Liver (tissue), 9 donors: Measurements from ENCODE around the gene PEAK1. TPM values are rescaled to one million over a fixed set of nuclear protein-coding genes. Genes with fewer than 3 reads are reported as not detected.

ENCODE experiments used
- DNase-seq: peaks from one replicate; pipeline ENCODE4 v3.0.0-alpha.2; 2017; ENCODE audit warnings: low spot score
- H3K27ac ChIP-seq, 2 donors: one replicate each; pipeline ENCODE4 v1.7.0; 2013; ENCODE audit warnings: inconsistent platforms in 2 of 2, low read length in 2 of 2, control low read depth in 1 of 2, low read depth in 1 of 2, mild to moderate bottlenecking in 1 of 2
- H3K27me3 ChIP-seq, 4 donors: one replicate each; pipeline versions ENCODE4 v1.6.1 to v1.7.0; 2013; ENCODE audit warnings: low read length in 3 of 4, inconsistent platforms in 1 of 4, mild to moderate bottlenecking in 1 of 4, moderate library complexity in 1 of 4; ENCODE audit not compliant: control insufficient read depth in 4 of 4, insufficient read depth in 4 of 4
- H3K36me3 ChIP-seq, 4 donors: one replicate each; pipeline versions ENCODE4 v1.6.1 to v1.7.0; 2013; ENCODE audit warnings: low read length in 3 of 4, mild to moderate bottlenecking in 3 of 4, low read depth in 1 of 4, moderate library complexity in 1 of 4; ENCODE audit not compliant: control insufficient read depth in 4 of 4, insufficient read depth in 3 of 4
- H3K4me1 ChIP-seq, 4 donors: one replicate each; pipeline versions ENCODE4 v1.6.1 to v1.7.0; 2013; ENCODE audit warnings: low read length in 3 of 4, mild to moderate bottlenecking in 3 of 4, moderate library complexity in 1 of 4; ENCODE audit not compliant: control insufficient read depth in 4 of 4, insufficient read depth in 4 of 4
- H3K4me3 ChIP-seq, 3 donors: one replicate each; pipeline versions ENCODE4 v1.6.1 to v1.7.0; 2013; ENCODE audit warnings: low read length in 3 of 3, control low read depth in 1 of 3, low read depth in 1 of 3, mild to moderate bottlenecking in 1 of 3
- H3K9ac ChIP-seq, 2 donors: one replicate each; pipeline ENCODE4 v1.7.0; 2013; ENCODE audit warnings: low read length in 2 of 2, mild to moderate bottlenecking in 2 of 2, moderate library complexity in 2 of 2, control low read depth in 1 of 2, low read depth in 1 of 2
- H3K9me3 ChIP-seq, 4 donors: one replicate each; pipeline versions ENCODE4 v1.6.1 to v1.7.0; 2013; ENCODE audit warnings: low read length in 3 of 4; ENCODE audit not compliant: control insufficient read depth in 4 of 4
- EGR1 ChIP-seq, 2 donors: IDR thresholded peaks; 2 replicates each; pipeline ENCODE4 v1.6.1; 2016 to 2018; ENCODE audit warnings: antibody characterized with exemption in 2 of 2, low read depth in 2 of 2
- FOXA2 ChIP-seq: IDR thresholded peaks from 2 replicates; pipeline ENCODE4 v1.6.1; 2016; ENCODE audit warnings: antibody characterized with exemption
- GABPA ChIP-seq, 2 donors: IDR thresholded peaks in 1 of 2; conservative IDR thresholded peaks in 1 of 2; 2 replicates each; pipeline ENCODE4 v1.6.1; 2016; ENCODE audit warnings: antibody characterized with exemption in 2 of 2, mild to moderate bottlenecking in 1 of 2, moderate library complexity in 1 of 2
- HNF4A ChIP-seq, 2 donors: conservative IDR thresholded peaks; 2 replicates each; pipeline ENCODE4 v1.6.1; 2016; ENCODE audit warnings: antibody characterized with exemption in 2 of 2, mild to moderate bottlenecking in 2 of 2
- HNF4G ChIP-seq: IDR thresholded peaks from 2 replicates; pipeline ENCODE4 v1.6.1; 2016; ENCODE audit warnings: antibody characterized with exemption
- JUND ChIP-seq, 2 donors: IDR thresholded peaks; 2 replicates each; pipeline ENCODE4 v1.6.1; 2016; ENCODE audit warnings: antibody characterized with exemption in 2 of 2
- RAD21 ChIP-seq, 2 donors: IDR thresholded peaks; 2 replicates each; pipeline ENCODE4 v1.6.1; 2016; ENCODE audit warnings: antibody characterized with exemption in 2 of 2, mild to moderate bottlenecking in 2 of 2
- RXRA ChIP-seq, 2 donors: IDR thresholded peaks; 2 replicates each; pipeline ENCODE4 v1.6.1; 2017 to 2018; ENCODE audit warnings: antibody characterized with exemption in 2 of 2, mild to moderate bottlenecking in 1 of 2
- SP1 ChIP-seq: IDR thresholded peaks from 2 replicates; pipeline ENCODE4 v1.6.1; 2018; ENCODE audit warnings: antibody characterized with exemption, mild to moderate bottlenecking
- TAF1 ChIP-seq: conservative IDR thresholded peaks from 2 replicates; pipeline ENCODE4 v1.6.1; 2016; ENCODE audit warnings: antibody characterized with exemption, mild to moderate bottlenecking
- YY1 ChIP-seq: IDR thresholded peaks from 2 replicates; pipeline ENCODE4 v1.6.1; 2016; ENCODE audit warnings: antibody characterized with exemption, mild to moderate bottlenecking
- WGBS: extraction: QIAGEN DNeasy Blood & Tissue Kit; methylation state at CpG from one replicate; pipeline ENCODE4 v1.1.7; 2013; 5-methylcytosine and 5-hydroxymethylcytosine counted together
- polyA plus RNA-seq, 2 donors: library from polyadenylated mRNA; stranded (reverse) in 1 of 2; unstranded in 1 of 2; fragments of 200-250 nt in 1 of 2; fragments of >200 nt in 1 of 2; fragmentation: Nextera tagmentation in 1 of 2; extraction: Ambion mirVana in 1 of 2; gene quantifications; one replicate each; pipeline versions ENCODE4 v1.2.1 to v1.2.3, GENCODE V29; 2013 to 2015
- total RNA-seq, 2 donors: library from RNA; depleted of rRNA; stranded (reverse); fragments of >200 nt; gene quantifications; one replicate each; pipeline ENCODE4 v1.2.3, GENCODE V29; 2014
- TF ChIP-seq, protein P1 (sequence below): IDR thresholded peaks from 2 replicates; pipeline ENCODE4 v1.6.1; 2016; ENCODE audit warnings: antibody characterized with exemption
- TF ChIP-seq, protein P2 (sequence below): IDR thresholded peaks from 2 replicates; pipeline ENCODE4 v1.6.1; 2016; ENCODE audit warnings: antibody characterized with exemption
- TF ChIP-seq, protein P3 (sequence below): IDR thresholded peaks from 2 replicates; pipeline ENCODE4 v1.6.1; 2016; ENCODE audit warnings: antibody characterized with exemption, mild to moderate bottlenecking
- TF ChIP-seq, protein P4 (sequence below): fragments of 150-350 bp; IDR thresholded peaks from 2 replicates; pipeline ENCODE4 v1.5.1; 2017; ENCODE audit warnings: improper control_type of control experiment, low read depth, low read length; ENCODE audit not compliant: missing input control
- TF ChIP-seq, protein P5 (sequence below): IDR thresholded peaks from 2 replicates; pipeline ENCODE4 v1.6.1; 2016; ENCODE audit warnings: antibody characterized with exemption
- donor health status: healthy.
- donor health status: healthy.
- donor health status: healthy.
- donor health status: healthy.
- donor health status: healthy.

PEAK1 gene
- total and polyA plus RNA-seq, 4 donors: 1.8 to 14.9 (median 5.8) TPM

DNA sequence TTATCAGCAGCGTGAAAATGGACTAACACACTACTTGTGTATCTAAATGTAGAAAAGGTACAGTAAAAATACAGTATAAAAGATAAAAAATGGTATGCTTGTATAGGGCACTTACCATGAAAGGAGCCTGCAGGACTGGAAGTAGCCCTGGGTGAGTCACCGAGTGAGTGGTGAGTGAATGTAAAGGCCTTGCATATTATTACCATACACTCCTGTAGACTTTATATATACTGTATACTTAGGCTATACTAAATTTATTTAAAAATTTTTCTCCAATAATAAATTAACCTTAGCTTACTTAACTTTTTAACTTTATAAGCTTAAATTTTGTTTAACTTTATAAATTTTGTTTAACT is 281.8 kb downstream of the PEAK1 start:
- 96% methylated on average over 2 of the region's 2 CpGs for WGBS
- H3K27ac ChIP-seq: no peak overlapping the region

DNA sequence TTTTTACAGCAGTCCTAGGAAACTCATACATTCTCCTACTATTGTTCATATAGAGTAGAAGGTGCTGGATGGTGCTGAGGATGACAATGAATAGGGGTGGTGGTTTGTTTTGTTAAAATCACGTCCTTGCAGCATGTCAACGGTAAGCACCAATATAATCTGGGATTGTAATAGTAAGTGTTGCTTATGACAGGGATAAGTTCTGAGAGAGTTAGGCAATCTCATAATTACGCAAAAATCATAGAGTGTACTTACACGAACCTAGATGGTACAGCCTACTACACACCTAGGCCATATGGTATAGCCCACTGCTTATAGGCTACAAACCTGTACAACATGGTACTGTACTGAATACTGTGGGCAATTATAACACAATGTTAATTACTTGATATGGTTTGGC is 284.7 kb downstream of the PEAK1 start:
- Histone ChIP-seq H3K27me3 (no peaks in the 10 kb centered on the region), H3K4me3 (no peak overlapping the region), H3K9me3 (no peaks in the 10 kb centered on the region), H3K4me1 (no peaks in the 10 kb centered on the region), H3K9ac (no peak overlapping the region), H3K36me3 (peaks cover 0 to 7% (median 4%) of the 10 kb centered on the region in 4 donors), H3K27ac (no peak overlapping the region)
- 98% methylated on average over 4 of the region's 4 CpGs for WGBS
- DNase-seq: no peak
- TF ChIP-seq SP1: no peak
- TF ChIP-seq JUND (IDR thresholded peaks at IDR 0.05): no peak
- TF ChIP-seq EGR1 (IDR thresholded peaks at IDR 0.05; ENCODE audit: low read depth in 2 of 2): no peak
- TF ChIP-seq GABPA (IDR thresholded peaks at IDR 0.05 in 1 of 2, conservative IDR thresholded peaks at IDR 0.05 in 1 of 2): no peak
- TF ChIP-seq YY1: no peak
- TF ChIP-seq, protein P1, sequence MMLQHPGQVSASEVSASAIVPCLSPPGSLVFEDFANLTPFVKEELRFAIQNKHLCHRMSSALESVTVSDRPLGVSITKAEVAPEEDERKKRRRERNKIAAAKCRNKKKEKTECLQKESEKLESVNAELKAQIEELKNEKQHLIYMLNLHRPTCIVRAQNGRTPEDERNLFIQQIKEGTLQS: no peak
- no peak for TF ChIP-seq RXRA (IDR thresholded peaks at IDR 0.05)
- no peak for TF ChIP-seq FOXA2
- TF ChIP-seq, protein P2, sequence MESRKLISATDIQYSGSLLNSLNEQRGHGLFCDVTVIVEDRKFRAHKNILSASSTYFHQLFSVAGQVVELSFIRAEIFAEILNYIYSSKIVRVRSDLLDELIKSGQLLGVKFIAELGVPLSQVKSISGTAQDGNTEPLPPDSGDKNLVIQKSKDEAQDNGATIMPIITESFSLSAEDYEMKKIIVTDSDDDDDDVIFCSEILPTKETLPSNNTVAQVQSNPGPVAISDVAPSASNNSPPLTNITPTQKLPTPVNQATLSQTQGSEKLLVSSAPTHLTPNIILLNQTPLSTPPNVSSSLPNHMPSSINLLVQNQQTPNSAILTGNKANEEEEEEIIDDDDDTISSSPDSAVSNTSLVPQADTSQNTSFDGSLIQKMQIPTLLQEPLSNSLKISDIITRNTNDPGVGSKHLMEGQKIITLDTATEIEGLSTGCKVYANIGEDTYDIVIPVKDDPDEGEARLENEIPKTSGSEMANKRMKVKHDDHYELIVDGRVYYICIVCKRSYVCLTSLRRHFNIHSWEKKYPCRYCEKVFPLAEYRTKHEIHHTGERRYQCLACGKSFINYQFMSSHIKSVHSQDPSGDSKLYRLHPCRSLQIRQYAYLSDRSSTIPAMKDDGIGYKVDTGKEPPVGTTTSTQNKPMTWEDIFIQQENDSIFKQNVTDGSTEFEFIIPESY: no peak

More for the DNA sequence above, 281.8 kb downstream of the PEAK1 start:
- DNase-seq: no peak
- Histone ChIP-seq H3K4me3 (no peak overlapping the region), H3K4me1 (no peaks in the 10 kb centered on the region), H3K9me3 (no peaks in the 10 kb centered on the region), H3K27me3 (no peaks in the 10 kb centered on the region), H3K36me3 (peaks cover 0 to 5% (median 2%) of the 10 kb centered on the region in 4 donors), H3K9ac (no peak overlapping the region)
- no peak for TF ChIP-seq RXRA (IDR thresholded peaks at IDR 0.05)
- TF ChIP-seq RAD21 (IDR thresholded peaks at IDR 0.05): no peak
- TF ChIP-seq, protein P3, sequence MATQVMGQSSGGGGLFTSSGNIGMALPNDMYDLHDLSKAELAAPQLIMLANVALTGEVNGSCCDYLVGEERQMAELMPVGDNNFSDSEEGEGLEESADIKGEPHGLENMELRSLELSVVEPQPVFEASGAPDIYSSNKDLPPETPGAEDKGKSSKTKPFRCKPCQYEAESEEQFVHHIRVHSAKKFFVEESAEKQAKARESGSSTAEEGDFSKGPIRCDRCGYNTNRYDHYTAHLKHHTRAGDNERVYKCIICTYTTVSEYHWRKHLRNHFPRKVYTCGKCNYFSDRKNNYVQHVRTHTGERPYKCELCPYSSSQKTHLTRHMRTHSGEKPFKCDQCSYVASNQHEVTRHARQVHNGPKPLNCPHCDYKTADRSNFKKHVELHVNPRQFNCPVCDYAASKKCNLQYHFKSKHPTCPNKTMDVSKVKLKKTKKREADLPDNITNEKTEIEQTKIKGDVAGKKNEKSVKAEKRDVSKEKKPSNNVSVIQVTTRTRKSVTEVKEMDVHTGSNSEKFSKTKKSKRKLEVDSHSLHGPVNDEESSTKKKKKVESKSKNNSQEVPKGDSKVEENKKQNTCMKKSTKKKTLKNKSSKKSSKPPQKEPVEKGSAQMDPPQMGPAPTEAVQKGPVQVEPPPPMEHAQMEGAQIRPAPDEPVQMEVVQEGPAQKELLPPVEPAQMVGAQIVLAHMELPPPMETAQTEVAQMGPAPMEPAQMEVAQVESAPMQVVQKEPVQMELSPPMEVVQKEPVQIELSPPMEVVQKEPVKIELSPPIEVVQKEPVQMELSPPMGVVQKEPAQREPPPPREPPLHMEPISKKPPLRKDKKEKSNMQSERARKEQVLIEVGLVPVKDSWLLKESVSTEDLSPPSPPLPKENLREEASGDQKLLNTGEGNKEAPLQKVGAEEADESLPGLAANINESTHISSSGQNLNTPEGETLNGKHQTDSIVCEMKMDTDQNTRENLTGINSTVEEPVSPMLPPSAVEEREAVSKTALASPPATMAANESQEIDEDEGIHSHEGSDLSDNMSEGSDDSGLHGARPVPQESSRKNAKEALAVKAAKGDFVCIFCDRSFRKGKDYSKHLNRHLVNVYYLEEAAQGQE: no peak
- TF ChIP-seq JUND (IDR thresholded peaks at IDR 0.05): no peak
- no peak for TF ChIP-seq SP1
- TF ChIP-seq, protein P1: no peak
- no peak for TF ChIP-seq GABPA (IDR thresholded peaks at IDR 0.05 in 1 of 2, conservative IDR thresholded peaks at IDR 0.05 in 1 of 2)
- TF ChIP-seq FOXA2: no peak
- TF ChIP-seq, protein P2: no peak
- no peak for TF ChIP-seq EGR1 (IDR thresholded peaks at IDR 0.05; ENCODE audit: low read depth in 2 of 2)
- TF ChIP-seq, protein P4, sequence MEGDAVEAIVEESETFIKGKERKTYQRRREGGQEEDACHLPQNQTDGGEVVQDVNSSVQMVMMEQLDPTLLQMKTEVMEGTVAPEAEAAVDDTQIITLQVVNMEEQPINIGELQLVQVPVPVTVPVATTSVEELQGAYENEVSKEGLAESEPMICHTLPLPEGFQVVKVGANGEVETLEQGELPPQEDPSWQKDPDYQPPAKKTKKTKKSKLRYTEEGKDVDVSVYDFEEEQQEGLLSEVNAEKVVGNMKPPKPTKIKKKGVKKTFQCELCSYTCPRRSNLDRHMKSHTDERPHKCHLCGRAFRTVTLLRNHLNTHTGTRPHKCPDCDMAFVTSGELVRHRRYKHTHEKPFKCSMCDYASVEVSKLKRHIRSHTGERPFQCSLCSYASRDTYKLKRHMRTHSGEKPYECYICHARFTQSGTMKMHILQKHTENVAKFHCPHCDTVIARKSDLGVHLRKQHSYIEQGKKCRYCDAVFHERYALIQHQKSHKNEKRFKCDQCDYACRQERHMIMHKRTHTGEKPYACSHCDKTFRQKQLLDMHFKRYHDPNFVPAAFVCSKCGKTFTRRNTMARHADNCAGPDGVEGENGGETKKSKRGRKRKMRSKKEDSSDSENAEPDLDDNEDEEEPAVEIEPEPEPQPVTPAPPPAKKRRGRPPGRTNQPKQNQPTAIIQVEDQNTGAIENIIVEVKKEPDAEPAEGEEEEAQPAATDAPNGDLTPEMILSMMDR: no peak
- TF ChIP-seq, protein P5, sequence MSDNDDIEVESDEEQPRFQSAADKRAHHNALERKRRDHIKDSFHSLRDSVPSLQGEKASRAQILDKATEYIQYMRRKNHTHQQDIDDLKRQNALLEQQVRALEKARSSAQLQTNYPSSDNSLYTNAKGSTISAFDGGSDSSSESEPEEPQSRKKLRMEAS: no peak
- TF ChIP-seq YY1: no peak
- TF ChIP-seq TAF1: no peak
- TF ChIP-seq HNF4G: no peak
- no peak for TF ChIP-seq HNF4A (conservative IDR thresholded peaks at IDR 0.05)
